ENCODE results near the gene RBFOX2.

Gene RBFOX2

DNA sequence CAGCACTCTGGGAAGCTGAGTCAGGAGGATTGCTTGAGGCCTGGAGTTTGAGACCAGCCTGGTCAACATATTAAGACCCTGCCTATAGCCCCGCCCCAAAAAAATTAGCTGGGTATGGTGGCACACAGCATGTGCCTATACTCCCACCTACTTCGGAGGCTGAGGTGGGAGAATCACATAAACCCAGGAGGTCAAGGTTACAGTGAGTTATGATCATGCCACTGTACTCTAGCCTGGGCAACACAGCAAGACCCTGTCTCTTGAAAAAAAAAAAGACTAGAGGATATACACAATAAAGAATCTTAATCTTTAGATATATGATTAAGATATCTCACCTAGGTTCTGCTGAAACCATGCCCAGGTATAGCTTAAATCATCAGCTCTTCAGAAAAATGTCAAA is 174.3 kb downstream of the RBFOX2 start:
- DNase-seq: no peak

- no peak for DNase-seq
Measured at GRCh38 chr22:35852076-35852475, 176.5 kb downstream of the RBFOX2 start.

DNA sequence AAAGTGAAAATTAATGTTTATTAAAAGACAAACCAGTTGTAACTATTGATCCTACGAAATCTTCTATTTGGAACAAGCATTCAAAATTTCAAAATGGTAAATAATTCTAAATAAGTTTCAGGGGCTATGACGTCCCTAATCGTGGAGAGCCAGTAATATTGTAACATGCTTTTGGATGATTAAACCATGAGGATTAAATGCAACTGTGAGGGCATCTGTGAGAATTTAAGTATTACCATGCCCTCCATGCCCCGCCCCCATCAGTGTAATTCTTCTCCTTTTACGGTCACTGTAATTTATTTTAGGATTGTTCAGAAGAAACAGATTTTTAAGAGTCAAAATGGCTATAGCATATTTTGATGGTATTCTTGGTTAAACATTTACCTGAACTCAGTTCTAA is 177.8 kb downstream of the RBFOX2 start:
- DNase-seq: no peak

DNA sequence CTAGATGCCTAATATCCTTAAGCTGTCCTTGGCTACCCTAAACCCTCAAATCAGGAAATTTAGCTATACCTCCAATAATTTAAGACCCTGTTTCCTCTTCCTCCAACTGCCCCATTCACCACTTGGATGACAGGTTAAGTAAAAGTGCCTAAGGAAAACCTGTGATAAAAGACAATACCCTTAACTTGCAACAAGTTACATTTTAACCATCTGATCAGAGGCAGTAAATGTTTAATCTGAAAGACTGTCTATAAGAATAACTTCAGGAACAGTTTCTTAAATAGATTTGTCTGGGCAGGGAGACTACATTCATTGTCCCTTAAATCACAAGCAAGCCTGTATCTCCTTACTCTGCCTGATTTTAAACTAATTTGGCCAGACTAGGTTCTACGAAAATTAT is 181.8 kb downstream of the RBFOX2 start:
- DNase-seq: no peak

- no peak for DNase-seq
Measured at GRCh38 chr22:35844886-35845285, 183.7 kb downstream of the RBFOX2 start.

GRCh38 chr22:35842954-35843353 is 185.7 kb downstream of the RBFOX2 start:
- DNase-seq: peak; percentile 19

DNA sequence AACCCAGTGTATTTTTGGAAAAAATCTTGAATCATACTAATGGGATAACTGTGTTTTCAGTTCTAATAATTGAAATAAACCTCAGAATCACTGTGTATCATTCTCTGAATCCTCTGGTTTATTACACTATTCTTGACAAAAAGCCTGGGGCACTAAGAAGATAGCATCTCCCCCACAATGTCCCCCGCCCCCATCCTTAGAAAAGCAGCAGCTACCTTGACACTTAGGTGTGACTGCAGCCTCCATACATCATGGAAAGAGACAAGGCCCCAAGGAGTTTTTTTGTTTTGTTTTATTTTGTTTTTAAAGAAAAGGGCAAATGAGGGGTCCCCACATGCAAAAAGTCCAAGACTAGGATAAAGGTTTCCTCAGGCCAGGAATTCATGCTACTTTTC is 186.1 kb downstream of the RBFOX2 start:
- no peak for DNase-seq

GRCh38 chr22:35841907-35842518 is 186.6 kb downstream of the RBFOX2 start:
- DNase-seq: no peak

DNA sequence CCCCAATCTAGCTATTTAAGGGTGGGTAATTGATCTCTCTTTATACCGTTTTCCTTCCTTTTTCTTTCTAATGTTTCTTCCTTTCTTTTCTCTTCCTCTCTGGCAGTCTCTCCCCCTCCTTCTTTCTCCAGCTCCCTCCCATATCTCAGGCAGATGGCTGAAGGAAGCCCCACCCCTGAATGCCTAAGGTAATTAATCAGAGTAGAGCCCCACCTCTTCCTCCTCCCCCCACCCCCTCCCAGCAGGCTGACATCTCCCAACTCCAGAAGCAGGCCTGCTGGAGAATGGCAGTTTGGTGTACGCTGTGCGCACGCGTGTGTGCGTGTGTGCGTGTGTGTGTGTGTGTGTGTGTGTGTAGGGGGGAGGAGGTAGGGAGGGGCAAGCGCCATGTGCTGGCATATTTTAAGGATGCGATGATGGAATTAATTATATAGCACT is 188.3 kb downstream of the RBFOX2 start:
- DNase-seq: peak; percentile 92

DNA sequence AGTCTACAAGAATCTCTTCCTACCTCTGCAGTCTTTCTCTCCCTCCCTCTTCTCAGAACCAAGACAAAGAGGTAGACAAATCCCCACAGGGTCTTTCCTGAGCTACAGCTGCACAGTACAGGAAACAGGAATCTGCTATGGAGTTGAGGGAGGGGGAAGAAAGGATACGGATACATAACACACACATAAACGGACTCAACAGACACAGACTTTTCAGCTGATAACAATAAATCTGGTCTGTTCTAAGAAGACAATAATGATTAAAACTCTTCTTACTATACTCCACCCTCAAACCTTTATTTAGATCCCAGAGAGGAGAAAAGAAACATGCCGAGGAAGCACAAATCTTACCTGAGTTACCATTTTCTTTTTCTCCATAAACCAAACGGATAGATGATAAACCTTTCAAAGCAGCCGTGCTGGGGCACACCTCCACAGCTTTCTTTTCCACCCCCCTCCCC is 188.8 kb downstream of the RBFOX2 start:
- no peak for DNase-seq

DNA sequence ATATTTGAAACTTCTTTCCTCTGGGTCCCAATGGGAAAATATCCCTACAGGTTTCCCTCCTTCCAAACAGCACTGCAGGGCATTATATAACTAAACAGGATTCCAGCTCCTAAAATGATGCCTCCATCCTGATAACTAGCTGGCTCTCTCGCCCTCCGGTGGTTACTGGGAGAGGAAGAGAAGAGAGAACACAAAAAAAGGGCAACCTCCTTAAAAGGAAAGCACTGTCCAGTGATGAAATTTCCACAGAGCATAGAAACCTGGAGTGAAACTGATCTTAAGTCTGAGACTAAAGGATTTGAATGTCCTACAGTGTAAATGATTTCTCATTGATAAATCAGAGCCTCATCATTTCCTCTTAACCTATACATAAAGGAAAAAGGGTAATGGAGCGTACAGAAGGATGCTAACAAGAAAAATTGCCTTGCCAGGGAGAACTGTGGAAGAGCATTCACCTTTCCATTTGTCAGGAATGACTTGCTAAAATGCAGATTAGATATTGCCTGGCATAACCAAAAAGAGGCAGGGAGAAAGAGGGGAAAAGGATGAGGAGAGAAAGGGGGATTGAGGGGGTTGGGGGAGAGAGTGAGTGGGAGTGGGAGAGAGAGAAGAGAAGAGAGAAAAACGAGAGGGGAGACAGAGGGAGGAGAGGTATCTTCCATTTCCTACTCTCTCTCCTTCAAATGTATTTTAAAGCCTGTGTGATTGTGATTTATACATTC is 189.6 kb downstream of the RBFOX2 start:
- no peak for DNase-seq

GRCh38 chr22:35837101-35837727 is 191.4 kb downstream of the RBFOX2 start:
- no peak for DNase-seq

- peak; percentile 52 for DNase-seq
Measured at GRCh38 chr22:35835998-35836691, 192.5 kb downstream of the RBFOX2 start.

DNA sequence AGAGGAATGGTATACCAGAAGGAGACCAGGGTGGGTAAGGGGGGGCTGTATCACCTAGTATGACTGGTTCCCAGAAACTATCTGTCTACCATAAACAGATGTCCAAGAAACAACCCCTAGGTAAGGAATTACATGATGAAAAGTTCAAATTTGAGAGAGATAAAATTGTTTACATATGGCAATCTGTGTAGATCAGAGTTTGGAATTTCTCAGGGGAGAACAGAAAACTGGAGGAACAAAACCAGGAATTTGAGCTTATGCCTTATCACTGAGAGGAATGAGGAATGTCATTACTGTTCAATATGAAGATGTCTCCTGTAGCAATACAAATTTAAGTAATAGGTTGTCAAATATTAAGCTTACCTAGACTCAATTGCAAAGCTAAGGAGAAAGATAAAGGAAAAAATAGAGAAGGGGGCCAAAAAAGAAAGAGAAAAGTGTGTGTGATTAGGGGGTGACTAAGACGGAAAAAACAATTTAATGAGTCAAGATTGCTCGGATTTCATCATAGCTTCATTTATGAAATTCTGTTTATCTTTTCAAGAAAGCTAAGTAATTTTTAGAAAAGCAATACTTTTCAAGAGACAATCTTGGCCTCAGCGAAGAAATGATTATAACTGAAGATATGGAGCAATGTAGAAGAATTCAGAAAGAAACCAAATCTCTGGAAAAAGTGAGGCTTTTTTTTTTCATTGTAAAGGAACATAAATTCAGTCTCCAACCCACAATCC is 193.2 kb downstream of the RBFOX2 start:
- no peak for DNase-seq

GRCh38 chr22:35834061-35834460 is 194.6 kb downstream of the RBFOX2 start:
- DNase-seq: no peak

DNA sequence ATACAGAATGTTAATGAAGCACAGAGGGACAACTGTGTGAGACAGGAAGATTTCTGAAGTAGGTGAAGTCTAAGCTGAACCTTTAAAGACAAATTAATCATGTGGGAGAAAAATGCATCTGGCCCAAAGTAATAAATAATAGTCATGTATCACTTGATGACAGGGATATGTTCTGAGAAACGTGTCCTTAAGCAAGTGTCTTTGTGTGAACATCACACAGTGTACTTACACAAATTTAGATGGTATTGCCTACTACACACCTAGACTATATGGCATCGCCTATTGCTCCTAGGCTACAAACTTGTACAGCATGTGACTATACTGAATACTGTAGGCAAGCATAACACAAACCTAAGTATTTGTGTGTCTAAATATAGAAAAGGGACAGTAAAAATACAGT is 198.3 kb downstream of the RBFOX2 start:
- no peak for DNase-seq

- DNase-seq: no peak
Measured at GRCh38 chr22:35824256-35824655, 204.4 kb downstream of the RBFOX2 start.

GRCh38 chr22:35821654-35822053 is 207.0 kb downstream of the RBFOX2 start:
- no peak for DNase-seq

GRCh38 chr22:35819421-35819820 is 209.2 kb downstream of the RBFOX2 start:
- DNase-seq: no peak

DNA sequence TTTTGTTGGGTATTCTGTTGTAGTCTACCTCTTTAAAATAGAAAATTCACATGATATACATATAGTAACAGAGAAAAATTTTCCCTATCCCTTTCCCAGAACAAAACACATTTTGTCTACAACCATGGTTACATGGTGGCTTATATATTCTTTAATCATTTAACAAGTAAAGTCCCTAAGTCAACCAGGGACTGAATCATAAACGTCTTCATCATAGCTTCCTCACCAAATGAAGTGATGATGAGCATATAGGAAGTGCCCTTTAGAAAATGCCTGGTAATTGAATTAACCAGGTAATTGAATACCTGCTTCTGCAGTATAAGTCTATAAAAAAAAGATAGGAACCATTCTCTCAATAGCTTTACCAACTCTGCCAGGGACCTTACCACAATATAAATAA is 209.7 kb downstream of the RBFOX2 start:
- no peak for DNase-seq

DNA sequence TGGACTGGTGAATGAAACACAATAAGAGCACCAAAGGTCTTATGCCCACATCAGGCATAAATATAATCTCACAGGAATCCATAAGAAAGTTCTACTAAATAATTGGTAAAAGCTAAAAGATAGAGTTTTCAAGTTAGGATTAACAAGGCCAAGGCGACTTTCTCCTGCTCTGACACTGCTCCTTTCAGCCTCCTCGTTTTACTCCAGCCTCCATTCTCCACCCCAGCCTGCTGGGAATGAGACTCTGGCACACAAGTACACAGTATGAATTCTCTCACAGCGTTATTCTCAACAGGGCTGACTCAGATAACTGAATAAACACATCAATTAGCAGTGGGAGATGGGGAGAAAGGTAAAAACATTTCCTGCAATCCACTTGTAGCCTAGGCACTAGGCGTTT is 216.0 kb downstream of the RBFOX2 start:
- DNase-seq: no peak

DNA sequence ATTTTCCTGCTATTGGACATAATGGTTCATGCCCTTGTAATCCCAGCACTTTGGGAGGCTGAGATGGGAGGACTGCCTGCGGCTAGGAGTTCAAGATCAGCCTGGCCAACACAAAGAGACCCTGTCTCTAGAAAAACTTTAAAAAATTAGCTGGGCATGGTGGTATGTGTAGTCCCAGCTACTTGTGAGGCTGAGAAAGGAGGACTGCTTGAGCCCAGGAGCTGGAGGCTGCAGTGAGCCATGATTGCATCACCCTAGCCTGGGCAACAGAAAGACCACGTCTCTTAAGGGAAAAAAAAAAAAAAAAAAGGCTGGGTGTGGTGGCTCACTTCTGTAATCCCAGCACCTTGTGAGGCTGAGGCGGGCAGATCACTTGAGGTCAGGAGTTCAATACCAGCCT is 217.0 kb downstream of the RBFOX2 start:
- DNase-seq: no peak

GRCh38 chr22:35809816-35810215 is 218.8 kb downstream of the RBFOX2 start:
- no peak for DNase-seq

Measured in DMS 273 treated with DMSO at 0.1 percent for 48 hours (cell line).